Lung (tissue), 12 donors: ENCODE results near the gene MALT1. TPM values are rescaled to one million over a fixed set of nuclear protein-coding genes. Genes with fewer than 3 reads are reported as not detected.
A peak's percentile ranks its signal among the peaks of the same experiment; 100 is the strongest.

Source experiments
- ATAC-seq: fragments of 200-7000 bp; cut with Tn5 transposase; one replicate; pipeline ENCODE4 v1.9.1; 2020; ENCODE audit warnings: moderate number of reproducible peaks; ENCODE audit not compliant: insufficient read depth, low FRiP score
- DNase-seq, 3 donors: peaks; one replicate each; pipeline ENCODE4 v3.0.0-alpha.2; 2013 to 2017
- H3K27ac ChIP-seq, 2 donors: one replicate each; pipeline ENCODE4 v1.5.1; 2013; ENCODE audit warnings: mild to moderate bottlenecking in 2 of 2, moderate library complexity in 2 of 2, control low read depth in 1 of 2, inconsistent platforms in 1 of 2, low read depth in 1 of 2, low read length in 1 of 2
- H3K27me3 ChIP-seq, 3 donors: one replicate each; pipeline ENCODE4 v1.5.1; 2013; ENCODE audit warnings: low read length in 2 of 3; ENCODE audit not compliant: control insufficient read depth in 3 of 3, insufficient read depth in 3 of 3
- H3K36me3 ChIP-seq, 4 donors: one replicate each; pipeline ENCODE4 v1.5.1; 2013; ENCODE audit warnings: low read length in 4 of 4, mild to moderate bottlenecking in 1 of 4, moderate library complexity in 1 of 4; ENCODE audit not compliant: control insufficient read depth in 4 of 4, insufficient read depth in 4 of 4
- H3K4me1 ChIP-seq, 5 donors: one replicate each; pipeline ENCODE4 v1.5.1; 2013; ENCODE audit warnings: low read length in 5 of 5, mild to moderate bottlenecking in 2 of 5, moderate library complexity in 1 of 5; ENCODE audit not compliant: control insufficient read depth in 5 of 5, insufficient read depth in 5 of 5
- H3K4me3 ChIP-seq: one replicate; pipeline ENCODE4 v1.5.1; 2013; ENCODE audit warnings: mild to moderate bottlenecking, control low read depth, moderate library complexity
- H3K9ac ChIP-seq, 2 donors: one replicate each; pipeline ENCODE4 v1.5.1; 2013; ENCODE audit warnings: low read length in 2 of 2, control low read depth in 1 of 2; ENCODE audit not compliant: insufficient read depth in 1 of 2
- H3K9me3 ChIP-seq, 4 donors: one replicate each; pipeline ENCODE4 v1.5.1; 2013; ENCODE audit warnings: low read length in 3 of 4, mild to moderate bottlenecking in 1 of 4, moderate library complexity in 1 of 4; ENCODE audit not compliant: control insufficient read depth in 4 of 4, insufficient read depth in 3 of 4
- WGBS, 2 donors: extraction: QIAGEN DNeasy Blood & Tissue Kit; methylation state at CpG; one replicate each; pipeline ENCODE4 v1.1.7; 2013; 5-methylcytosine and 5-hydroxymethylcytosine counted together
- polyA plus RNA-seq, 2 donors: library from polyadenylated mRNA; stranded (reverse); fragments of 200-250 nt; gene quantifications; one replicate each; pipeline ENCODE4 v1.2.1, GENCODE V29; 2013
- total RNA-seq, 2 donors: library from RNA; depleted of rRNA in 1 of 2; stranded (reverse); fragments of >200 nt in 1 of 2; gene quantifications; one replicate each; pipeline ENCODE4 v1.2.1, GENCODE V29; 2014 to 2021
- TF ChIP-seq, protein P1 (sequence below): IDR thresholded peaks from 2 replicates; pipeline ENCODE4 v1.5.1; 2012; ENCODE audit warnings: mild to moderate bottlenecking; ENCODE audit errors: control extremely low read depth, extremely low read depth
- donor health status: control.
- donor health status: control.
- donor health status: Bipolar disorder and iron deficiency.
- donor health status: healthy.
- donor health status: DM: yes; HTN: yes; CAD: no.

MALT1 gene
- total and polyA plus RNA-seq, 4 donors: 6.1 to 35.6 (median 12.9) TPM

DNA sequence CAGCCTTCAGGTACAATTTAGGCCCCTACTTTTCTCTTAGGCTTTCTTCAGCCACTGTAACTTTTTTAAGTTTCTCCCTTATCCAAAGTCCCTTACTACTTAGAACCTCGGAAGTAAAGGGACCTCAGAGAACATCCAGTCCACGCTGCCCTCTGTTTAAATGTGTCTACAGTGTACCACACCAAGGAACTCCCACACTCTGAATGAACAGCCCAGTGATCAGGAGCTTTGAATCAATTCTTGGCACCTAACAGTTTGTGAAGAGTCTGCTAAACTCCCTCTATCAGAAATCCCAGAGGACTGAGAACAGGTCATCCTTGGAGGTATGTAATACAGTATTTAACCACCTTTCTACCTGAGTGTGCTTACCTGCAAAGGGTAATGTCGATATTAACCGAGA, 11.6 kb upstream of the MALT1 start:
- Histone ChIP-seq H3K27me3 (no peaks in the 10 kb centered on the region), H3K36me3 (no peaks in the 10 kb centered on the region), H3K4me1 (peaks cover 0 to 5% (median 0%) of the 10 kb centered on the region in 5 donors), H3K9ac (no peak overlapping the region), H3K27ac (no peak overlapping the region), H3K4me3 (no peak overlapping the region), H3K9me3 (peaks cover 0 to 5% (median 3%) of the 10 kb centered on the region in 4 donors)
- TF ChIP-seq, protein P1, sequence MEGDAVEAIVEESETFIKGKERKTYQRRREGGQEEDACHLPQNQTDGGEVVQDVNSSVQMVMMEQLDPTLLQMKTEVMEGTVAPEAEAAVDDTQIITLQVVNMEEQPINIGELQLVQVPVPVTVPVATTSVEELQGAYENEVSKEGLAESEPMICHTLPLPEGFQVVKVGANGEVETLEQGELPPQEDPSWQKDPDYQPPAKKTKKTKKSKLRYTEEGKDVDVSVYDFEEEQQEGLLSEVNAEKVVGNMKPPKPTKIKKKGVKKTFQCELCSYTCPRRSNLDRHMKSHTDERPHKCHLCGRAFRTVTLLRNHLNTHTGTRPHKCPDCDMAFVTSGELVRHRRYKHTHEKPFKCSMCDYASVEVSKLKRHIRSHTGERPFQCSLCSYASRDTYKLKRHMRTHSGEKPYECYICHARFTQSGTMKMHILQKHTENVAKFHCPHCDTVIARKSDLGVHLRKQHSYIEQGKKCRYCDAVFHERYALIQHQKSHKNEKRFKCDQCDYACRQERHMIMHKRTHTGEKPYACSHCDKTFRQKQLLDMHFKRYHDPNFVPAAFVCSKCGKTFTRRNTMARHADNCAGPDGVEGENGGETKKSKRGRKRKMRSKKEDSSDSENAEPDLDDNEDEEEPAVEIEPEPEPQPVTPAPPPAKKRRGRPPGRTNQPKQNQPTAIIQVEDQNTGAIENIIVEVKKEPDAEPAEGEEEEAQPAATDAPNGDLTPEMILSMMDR: no peak
- 95 to 99% methylated on average over 4 of the region's 4 CpGs for WGBS, 2 donors
- DNase-seq (no peak), ATAC-seq (no peak)

DNA sequence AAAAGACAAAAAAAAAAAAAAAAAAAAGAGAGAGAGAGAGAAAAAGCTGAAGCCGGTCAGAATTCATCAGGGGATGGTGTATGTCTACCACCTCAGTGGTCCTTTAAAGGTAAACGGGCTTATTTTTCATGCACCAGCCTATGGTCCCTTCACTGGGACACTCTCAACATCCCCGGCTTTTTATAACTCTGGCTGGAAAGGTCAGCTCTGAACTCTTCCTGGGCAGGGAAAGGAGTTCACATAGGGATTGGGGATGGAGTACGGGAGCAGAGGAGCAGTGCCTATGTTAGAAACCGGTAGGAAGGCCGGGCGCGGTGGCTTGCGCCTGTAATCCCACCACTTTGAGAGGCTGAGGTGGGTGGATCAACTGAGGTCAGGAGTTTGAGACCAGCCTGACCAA, 10.3 kb upstream of the MALT1 start:
- no peaks in the 10 kb centered on the region for H3K36me3 ChIP-seq
- DNase-seq (no peak), ATAC-seq (no peak)
- H3K9ac ChIP-seq: no peak overlapping the region
- H3K4me1 ChIP-seq: peaks cover 0 to 5% (median 0%) of the 10 kb centered on the region in 5 donors
- H3K4me3 ChIP-seq: no peak overlapping the region
- 97 to 98% methylated on average over 9 of the region's 9 CpGs for WGBS, 2 donors
- H3K9me3 ChIP-seq: peaks cover 0 to 3% (median 0%) of the 10 kb centered on the region in 4 donors
- no peaks in the 10 kb centered on the region for H3K27me3 ChIP-seq
- no peak overlapping the region for H3K27ac ChIP-seq
- TF ChIP-seq, protein P1: no peak

DNA sequence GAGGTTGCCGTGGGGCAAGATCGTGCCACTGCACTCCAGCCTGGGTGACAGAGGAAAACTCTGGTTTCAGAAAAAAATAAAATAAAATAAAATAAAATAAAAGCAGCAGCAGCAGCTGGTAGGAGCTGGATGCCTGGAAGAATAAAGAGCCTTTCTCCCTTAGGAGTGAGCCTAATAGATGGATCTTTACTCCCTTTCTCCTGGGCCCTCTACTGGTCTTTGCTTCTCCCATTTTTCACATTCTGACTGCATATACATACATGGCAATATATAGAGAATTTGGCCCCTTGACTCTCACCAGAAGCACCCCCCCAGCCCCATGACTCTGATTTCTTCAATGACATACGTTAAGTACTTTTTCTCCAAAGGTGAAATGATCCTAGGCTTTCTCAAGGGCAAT, 9.8 kb upstream of the MALT1 start:
- no peak for ATAC-seq
- peaks cover 0 to 5% (median 0%) of the 10 kb centered on the region in 5 donors for H3K4me1 ChIP-seq
- DNase-seq: peak in 2 of 3 donors; percentile 31 to 36

More for the DNA sequence above, 9.8 kb upstream of the MALT1 start:
- Histone ChIP-seq H3K27ac (no peak overlapping the region), H3K4me3 (no peak overlapping the region), H3K9ac (no peak overlapping the region), H3K9me3 (peaks cover 0 to 3% (median 0%) of the 10 kb centered on the region in 4 donors), H3K27me3 (no peaks in the 10 kb centered on the region), H3K36me3 (no peaks in the 10 kb centered on the region)
- WGBS, 2 donors: 95 to 97% methylated on average over 3 of the region's 3 CpGs
- TF ChIP-seq, protein P1: no peak
